ENCODE data around the gene AGAP1.

AGAP1 gene

GRCh38 chr2:235976516-235976915 lies 482.7 kb downstream of the AGAP1 start:
- H3K4me3 ChIP-seq (ENCODE audit: low read depth, low read length), result no peak overlapping the region
- DNase-seq (ENCODE audit: low read depth), result no peak
- no peak for TF ChIP-seq CTCF (IDR thresholded peaks at IDR 0.05; ENCODE audit: low read depth, low read length, missing control alignments)

- no peak for DNase-seq (ENCODE audit: low read depth)
- no peak for TF ChIP-seq CTCF (IDR thresholded peaks at IDR 0.05; ENCODE audit: low read depth, low read length, missing control alignments)
- no peak overlapping the region for H3K4me3 ChIP-seq (ENCODE audit: low read depth, low read length)
Observed at GRCh38 chr2:235976956-235977355, 483.1 kb downstream of the AGAP1 start.

- no peak overlapping the region for H3K4me3 ChIP-seq (ENCODE audit: low read depth, low read length)
- no peak for DNase-seq (ENCODE audit: low read depth)
- TF ChIP-seq CTCF (IDR thresholded peaks at IDR 0.05; ENCODE audit: low read depth, low read length, missing control alignments), result no peak
Observed at GRCh38 chr2:235977445-235977844, 483.6 kb downstream of the AGAP1 start.

DNA sequence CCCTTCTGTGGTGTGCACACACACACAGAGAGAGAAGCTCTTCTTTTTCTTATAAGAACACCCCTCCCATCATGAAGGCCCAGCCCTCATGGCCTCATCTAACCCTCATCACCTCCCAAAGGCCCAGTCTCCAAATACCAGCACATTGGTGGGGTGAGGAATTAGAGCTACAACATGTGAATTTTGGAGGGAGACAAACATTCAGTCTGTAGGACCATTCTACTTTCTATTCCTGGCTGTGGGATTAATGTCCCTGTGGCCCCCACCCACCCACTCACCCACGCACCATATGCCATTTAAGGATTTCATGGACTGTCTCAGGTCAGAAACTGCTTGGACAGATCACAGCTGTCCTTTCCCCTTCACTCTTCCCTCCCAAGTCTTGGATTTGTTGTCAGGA lies 484.2 kb downstream of the AGAP1 start:
- no peak for DNase-seq (ENCODE audit: low read depth)
- no peak overlapping the region for H3K4me3 ChIP-seq (ENCODE audit: low read depth, low read length)
- TF ChIP-seq CTCF (IDR thresholded peaks at IDR 0.05; ENCODE audit: low read depth, low read length, missing control alignments), result no peak

- H3K4me3 ChIP-seq (ENCODE audit: low read depth, low read length), result no peak overlapping the region
- TF ChIP-seq CTCF (IDR thresholded peaks at IDR 0.05; ENCODE audit: low read depth, low read length, missing control alignments), result no peak
- DNase-seq (ENCODE audit: low read depth), result no peak
Observed at GRCh38 chr2:235979037-235979436, 485.2 kb downstream of the AGAP1 start.

DNA sequence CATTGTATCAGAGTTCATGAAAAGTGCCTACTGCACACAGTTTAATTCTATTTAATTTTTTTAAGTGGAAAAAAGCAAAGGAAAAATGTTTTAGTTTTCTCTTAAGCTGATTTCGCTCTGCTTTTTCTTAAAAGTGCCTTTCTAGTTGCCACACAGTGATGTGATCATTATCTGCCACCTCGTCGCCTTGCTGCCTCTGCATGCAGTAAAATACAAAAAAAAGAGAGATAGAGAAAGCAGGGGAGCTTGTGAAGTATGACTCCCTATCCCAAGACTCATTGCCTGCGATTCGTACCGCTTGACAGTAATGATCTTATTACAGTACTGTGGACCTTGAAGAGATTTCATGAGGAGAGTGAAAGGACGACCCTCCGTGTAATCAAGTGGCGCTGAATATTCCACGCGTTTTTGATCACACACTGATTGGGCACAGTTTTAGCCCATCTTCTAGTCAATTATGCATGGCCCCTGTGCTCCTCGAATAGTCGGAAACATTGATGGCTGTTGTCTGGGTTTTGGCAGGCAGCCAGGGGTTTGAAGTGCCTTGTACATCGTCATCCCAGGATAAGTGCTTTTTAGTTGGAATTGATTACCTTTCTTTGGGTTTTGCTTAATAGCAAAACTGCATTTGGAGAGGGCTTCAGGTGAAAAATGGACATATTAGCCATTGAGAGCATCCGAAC lies 486.1 kb downstream of the AGAP1 start:
- no peak overlapping the region for H3K4me3 ChIP-seq (ENCODE audit: low read depth, low read length)
- no peak for TF ChIP-seq CTCF (IDR thresholded peaks at IDR 0.05; ENCODE audit: low read depth, low read length, missing control alignments)
- no peak for DNase-seq (ENCODE audit: low read depth)

GRCh38 chr2:235981631-235982030 lies 487.8 kb downstream of the AGAP1 start:
- TF ChIP-seq CTCF (IDR thresholded peaks at IDR 0.05; ENCODE audit: low read depth, low read length, missing control alignments), result no peak
- DNase-seq (ENCODE audit: low read depth), result no peak
- H3K4me3 ChIP-seq (ENCODE audit: low read depth, low read length), result no peak overlapping the region

Data from GM12864 (cell line).